K562 (cell line): ENCODE measurements around the gene ABCA4. TPM values are rescaled to one million over a fixed set of nuclear protein-coding genes. Genes with fewer than 3 reads are reported as not detected.

ENCODE experiments used
- ATAC-seq: fragments of 200-7000 bp; cut with Tn5 transposase; 3 replicates; pipeline ENCODE4 v1.9.1; 2020; ENCODE audit warnings: moderate library complexity
- BruUV-seq: library from RNA; stranded (reverse); fragments of 400-500 nt; replicated peaks from 2 replicates; lab custom pipeline; 2021; lab: Mats Ljungman, UMichigan
- CTCF ChIA-PET: fragments of 300-600 bp; formaldehyde crosslinking; extraction: SDS; loops from one replicate; lab custom pipeline; 2021; ENCODE audit warnings: low intra/inter-chr PET ratio; lab: Yijun Ruan, JAX
- POLR2A ChIA-PET: fragments of 300-600, 350-650 bp; sonication (Branson Sonifier 250); formaldehyde crosslinking; extraction: SDS; loops from one replicate; lab custom pipeline; 2021; ENCODE audit warnings: antibody characterized with exemption, inconsistent platforms; lab: Yijun Ruan, JAX
- DNase-seq, 4 experiments: peaks; one replicate each; pipeline versions ENCODE4 v3.0.0 to v3.0.0-alpha.2; 2011 to 2018; ENCODE audit warnings: low spot score in 3 of 4, mixed read lengths in 3 of 4; ENCODE audit errors: extremely low read depth in 1 of 4
- FAIRE-seq: peaks from 2 replicates; lab custom pipeline; 2011; peaks lifted over from hg19 to GRCh38; lab: Jason Lieb, UNC
- H2AFZ ChIP-seq: 2 replicates; pipeline ENCODE4 v1.6.0; 2011; ENCODE audit warnings: low read depth, low read length, control low read depth, inconsistent platforms
- H3K27ac ChIP-seq: fragments of 200-600 bp; 3 replicates; pipeline ENCODE4 v1.8.0; 2011; ENCODE audit warnings: low read depth, mild to moderate bottlenecking, control low read depth, inconsistent platforms, low read length, moderate library complexity, mixed read lengths; ENCODE audit errors: extremely low read depth
- H3K27me3 ChIP-seq, 2 experiments: fragments of 300-600 bp in 1 of 2; 2 replicates in 1 of 2; 3 replicates in 1 of 2; pipeline versions ENCODE4 v1.6.0 to v1.8.0; 2011; ENCODE audit warnings: inconsistent platforms in 2 of 2, low read length in 2 of 2, mild to moderate bottlenecking in 1 of 2, mixed read lengths in 1 of 2, moderate library complexity in 1 of 2; ENCODE audit not compliant: control insufficient read depth in 2 of 2, insufficient read depth in 2 of 2
- H3K36me3 ChIP-seq: fragments of 300-600 bp; 3 replicates; pipeline ENCODE4 v1.8.0; 2011; ENCODE audit warnings: mild to moderate bottlenecking, low read length, inconsistent platforms; ENCODE audit not compliant: control insufficient read depth, insufficient read depth
- H3K4me1 ChIP-seq, 2 experiments: fragments of 200-600 bp in 1 of 2; replicated peaks in 1 of 2; 2 replicates in 1 of 2; 3 replicates in 1 of 2; pipeline versions ENCODE4 v1.5.1 to v1.8.0; 2011; ENCODE audit warnings: inconsistent platforms in 2 of 2, low read length in 2 of 2, mild to moderate bottlenecking in 1 of 2, mixed read lengths in 1 of 2, moderate library complexity in 1 of 2; ENCODE audit not compliant: control insufficient read depth in 2 of 2, insufficient read depth in 2 of 2
- H3K4me2 ChIP-seq: 2 replicates; pipeline ENCODE4 v1.6.1; 2011; ENCODE audit warnings: low read length, control low read depth, inconsistent platforms, mixed read lengths; ENCODE audit not compliant: insufficient read depth
- H3K4me3 ChIP-seq: fragments of 200-600 bp; sonication (generic), shearing (Covaris generic); 2 replicates; pipeline ENCODE4 v1.5.1; 2016; ENCODE audit warnings: control low read depth, inconsistent platforms
- H3K79me2 ChIP-seq: fragments of 200-600 bp; 3 replicates; pipeline ENCODE4 v1.8.0; 2011; ENCODE audit warnings: low read length, inconsistent platforms; ENCODE audit not compliant: control insufficient read depth, insufficient read depth
- H3K9ac ChIP-seq, 2 experiments: 2 replicates each; pipeline versions ENCODE4 v1.6.0 to v1.6.1; 2011; ENCODE audit warnings: low read depth in 2 of 2, low read length in 2 of 2, control low read depth in 1 of 2, inconsistent platforms in 1 of 2, mild to moderate bottlenecking in 1 of 2, mixed read lengths in 1 of 2; ENCODE audit not compliant: insufficient read depth in 1 of 2
- H3K9me1 ChIP-seq: one replicate; pipeline ENCODE4 v1.6.0; 2011; ENCODE audit warnings: inconsistent platforms, mild to moderate bottlenecking, low read length, moderate library complexity; ENCODE audit not compliant: control insufficient read depth, insufficient read depth
- H3K9me3 ChIP-seq: replicated peaks from 2 replicates; pipeline ENCODE4 v1.5.1; 2011; ENCODE audit warnings: low read depth, low read length, inconsistent platforms; ENCODE audit not compliant: control insufficient read depth, insufficient read depth
- H4K20me1 ChIP-seq: replicated peaks from 2 replicates; pipeline ENCODE4 v1.6.1; 2011; ENCODE audit warnings: low read length, inconsistent platforms, mixed read lengths; ENCODE audit not compliant: control insufficient read depth, insufficient read depth
- ARID2 ChIP-seq: fragments of 450-650 bp; IDR thresholded peaks from 2 replicates; pipeline ENCODE4 v1.6.1; 2017; ENCODE audit warnings: antibody characterized with exemption, mild to moderate bottlenecking
- CBFA2T3 ChIP-seq: fragments of 450-650 bp; IDR thresholded peaks from 2 replicates; pipeline ENCODE4 v1.6.1; 2017
- JUND ChIP-seq, 2 experiments: IDR thresholded peaks; 2 replicates in 1 of 2; 3 replicates in 1 of 2; pipeline ENCODE4 v1.6.1; 2011; ENCODE audit warnings: borderline replicate concordance in 2 of 2, low read depth in 2 of 2, low read length in 2 of 2, improper control_type of control experiment in 1 of 2, missing biosample characterization in 1 of 2, missing genetic modification characterization in 1 of 2, missing genetic modification reagents in 1 of 2
- RBM15 ChIP-seq: fragments of 200-400 bp; formaldehyde crosslinking; IDR thresholded peaks from 2 replicates; pipeline ENCODE4 v1.6.1; 2018; ENCODE audit warnings: mild to moderate bottlenecking, low read length, moderate library complexity; ENCODE audit not compliant: insufficient read depth
- SMC3 ChIP-seq: conservative IDR thresholded peaks from 2 replicates; pipeline ENCODE4 v1.6.1; 2011; ENCODE audit warnings: low read depth, low read length, improper control_type of control experiment; ENCODE audit not compliant: insufficient read depth
- WGBS: fragments of 100-300 bp; shearing (Covaris generic); methylation state at CpG from one replicate; pipeline ENCODE4 v1.1.6; 2016; ENCODE audit warnings: low coverage, mixed read lengths; ENCODE audit not compliant: insufficient coverage; ENCODE audit errors: missing lambda C conversion rate; 5-methylcytosine and 5-hydroxymethylcytosine counted together
- in situ Hi-C: fragments of 300-500 bp; cut with MboI; formaldehyde crosslinking; loops from 4 replicates; pipeline ENCODE4 v1.15.0; 2018; ENCODE audit warnings: inconsistent platforms, mixed read lengths
- intact Hi-C: fragments of 100-400 bp; cut with micrococcal nuclease; formaldehyde crosslinking; loops from 2 replicates; pipeline ENCODE4 v1.14.2; 2022
- polyA plus RNA-seq, 8 experiments: library from polyadenylated mRNA; depleted of rRNA in 4 of 8; stranded (reverse) in 5 of 8; unstranded in 3 of 8; fragments of >200 nt; fragmentation: Nextera tagmentation in 2 of 8; fragmentation: Illumina TruSeq in 1 of 8; extraction: Ambion mirVana in 2 of 8; extraction: Trizol in 1 of 8; gene quantifications; 2 replicates each; pipeline versions ENCODE4 v1.2.1 to v1.2.3, GENCODE V29; 2011 to 2014; ENCODE audit warnings: inconsistent platforms in 1 of 8, missing spikeins in 1 of 8
- total RNA-seq, 7 experiments: library from RNA; depleted of rRNA in 6 of 7; stranded (reverse); fragments of >200 nt in 6 of 7; fragmentation: Illumina TruSeq in 2 of 7; extraction: Trizol in 2 of 7; gene quantifications; 2 replicates each; pipeline versions ENCODE4 v1.2.1 to v1.2.3, GENCODE V29; 2011 to 2021; ENCODE audit warnings: low replicate concordance in 1 of 7
- TF ChIP-seq, protein P1 (sequence below): fragments of 450-650 bp; formaldehyde crosslinking; IDR thresholded peaks from 2 replicates; pipeline ENCODE4 v1.4.0; 2022; ENCODE audit warnings: missing genetic modification characterization

ABCA4 gene
- total and polyA plus RNA-seq, 9 of the 15 experiments (the other 6 are each of a cell fraction or from before 2014, with no cell fraction given), result 0.01 to 0.04 TPM; not detected in 7

DNA sequence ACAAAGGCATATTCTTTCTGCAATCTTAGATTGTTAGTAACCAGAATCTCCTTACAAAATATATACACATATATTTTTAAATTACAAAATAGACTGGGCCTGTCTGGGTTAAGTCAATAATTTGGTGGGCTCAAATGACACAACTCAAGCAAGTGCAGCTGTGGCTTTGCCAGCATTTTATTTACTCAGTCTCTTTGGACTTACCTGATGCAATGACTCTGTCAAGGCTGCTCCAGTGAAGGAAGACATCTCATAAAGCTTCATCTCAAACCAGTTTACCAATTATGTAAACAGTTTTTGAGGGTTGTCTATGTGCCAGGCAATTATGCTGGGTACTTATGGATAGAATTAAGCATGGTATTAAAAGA is 22.8 kb upstream of the ABCA4 start (continued):
- TF ChIP-seq, protein P1, sequence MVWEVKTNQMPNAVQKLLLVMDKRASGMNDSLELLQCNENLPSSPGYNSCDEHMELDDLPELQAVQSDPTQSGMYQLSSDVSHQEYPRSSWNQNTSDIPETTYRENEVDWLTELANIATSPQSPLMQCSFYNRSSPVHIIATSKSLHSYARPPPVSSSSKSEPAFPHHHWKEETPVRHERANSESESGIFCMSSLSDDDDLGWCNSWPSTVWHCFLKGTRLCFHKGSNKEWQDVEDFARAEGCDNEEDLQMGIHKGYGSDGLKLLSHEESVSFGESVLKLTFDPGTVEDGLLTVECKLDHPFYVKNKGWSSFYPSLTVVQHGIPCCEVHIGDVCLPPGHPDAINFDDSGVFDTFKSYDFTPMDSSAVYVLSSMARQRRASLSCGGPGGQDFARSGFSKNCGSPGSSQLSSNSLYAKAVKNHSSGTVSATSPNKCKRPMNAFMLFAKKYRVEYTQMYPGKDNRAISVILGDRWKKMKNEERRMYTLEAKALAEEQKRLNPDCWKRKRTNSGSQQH (CRISPR knock-in tag), result no peak
- no peak for TF ChIP-seq SMC3
- TF ChIP-seq RBM15, result no peak
- no peak for TF ChIP-seq JUND (IDR thresholded peaks at IDR 0.05; ENCODE audit: borderline replicate concordance, low read depth, low read length)
- TF ChIP-seq JUND (tag; IDR thresholded peaks at IDR 0.05; ENCODE audit: borderline replicate concordance, low read depth, low read length), result no peak

- Histone ChIP-seq H3K9me1 (no peaks in the 10 kb centered on the region), H3K27me3 (no peaks in the 10 kb centered on the region), H3K9me3 (no peaks in the 10 kb centered on the region; the same call in 1 of the 2 replicates), H4K20me1 (no peaks in the 10 kb centered on the region), H3K9ac (no peak overlapping the region), H3K4me3 (no peak overlapping the region), H3K4me1 (no peaks in the 10 kb centered on the region), H3K27ac (no peak overlapping the region), H3K36me3 (no peaks in the 10 kb centered on the region), H3K4me2 (no peak overlapping the region), H2AFZ (no peak overlapping the region), H3K79me2 (no peaks in the 10 kb centered on the region)
- in situ Hi-C loops, result no loop called here
- no TSS peak for BruUV-seq
- no peak for FAIRE-seq
- TF ChIP-seq ARID2 (no peak), CBFA2T3 (0 out of 2 replicates have a peak, but pooled peaks have one; percentile 31)
- ChIA-PET POLR2A (no interaction called here), CTCF (no interaction called here)
- no peak for ATAC-seq
- intact Hi-C loops, result no loop called here
- no peak for DNase-seq
- WGBS, result 3% methylated on average over 2 of the region's 2 CpGs
Observed at GRCh38 chr1:94143173-94143808, 22.3 kb upstream of the ABCA4 start.
